Fibroblast of pulmonary artery (primary cell): ENCODE data around the gene MGAT5.

Experiments
- DNase-seq: peaks from one replicate; pipeline ENCODE4 v3.0.0-alpha.2; 2010; ENCODE audit warnings: low read depth
- H3K4me3 ChIP-seq: replicated peaks from 2 replicates; pipeline ENCODE4 v1.5.1; 2011; ENCODE audit warnings: low read depth, mild to moderate bottlenecking, control low read depth, low read length, moderate library complexity
- CTCF ChIP-seq: IDR thresholded peaks from 2 replicates; pipeline ENCODE4 v1.5.1; 2011; ENCODE audit warnings: mild to moderate bottlenecking, control low read depth, low read length, inconsistent platforms; ENCODE audit errors: missing control alignments

The MGAT5 gene

DNA sequence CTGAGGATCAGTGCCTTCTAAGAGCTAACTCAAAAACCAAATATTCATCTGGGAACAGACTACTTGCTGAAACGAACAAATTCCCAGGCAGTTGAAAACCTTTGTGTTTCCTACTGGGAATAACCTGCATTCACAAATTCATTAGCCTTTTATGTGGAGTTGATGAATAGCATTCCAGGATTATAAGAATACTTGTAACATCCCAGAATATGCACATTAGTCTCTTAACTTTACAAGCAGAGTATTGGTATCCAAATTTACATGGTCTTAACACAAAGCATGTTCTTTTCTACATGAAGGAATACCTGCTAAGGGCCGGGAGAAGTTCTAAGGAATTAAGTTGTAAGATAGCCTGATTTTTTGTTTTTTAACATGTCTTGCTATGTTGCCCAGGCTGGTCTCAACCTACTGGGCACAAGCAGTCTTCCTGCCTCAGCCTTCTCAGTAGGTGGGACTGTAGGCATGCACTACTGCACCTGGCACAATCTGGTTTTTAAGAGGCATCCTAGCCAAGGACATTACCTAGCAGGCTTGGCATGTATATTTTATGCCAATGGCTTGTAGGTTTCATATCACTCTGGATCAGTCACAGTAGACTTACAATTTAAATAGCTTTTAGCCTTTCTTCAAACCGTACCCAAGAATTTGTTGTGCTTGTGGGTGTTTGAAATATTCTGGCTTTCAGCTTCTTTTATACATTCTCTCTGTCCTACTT lies 50.7 kb downstream of the MGAT5 start:
- H3K4me3 ChIP-seq = no peak overlapping the region
- no peak for DNase-seq
- no peak for TF ChIP-seq CTCF

DNA sequence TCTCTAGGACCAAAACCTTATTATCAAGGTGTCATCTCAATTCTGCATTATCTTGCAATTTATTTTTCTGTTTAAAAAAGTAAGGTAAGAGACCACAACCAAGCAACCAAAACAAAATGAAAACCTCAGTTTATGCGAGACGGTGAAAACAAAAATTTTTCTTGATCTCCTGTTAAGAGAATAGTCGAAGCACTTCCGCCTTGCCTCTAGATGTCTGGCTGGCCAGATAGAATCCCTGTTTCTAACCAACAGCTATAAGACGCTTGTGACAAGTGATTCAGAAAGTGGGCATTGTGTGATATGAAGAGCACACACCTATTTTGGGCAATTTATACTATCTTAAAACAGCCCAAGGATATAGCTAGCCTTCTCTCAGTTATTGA lies 51.2 kb downstream of the MGAT5 start:
- H3K4me3 ChIP-seq = no peak overlapping the region
- DNase-seq = no peak
- TF ChIP-seq CTCF = no peak

DNA sequence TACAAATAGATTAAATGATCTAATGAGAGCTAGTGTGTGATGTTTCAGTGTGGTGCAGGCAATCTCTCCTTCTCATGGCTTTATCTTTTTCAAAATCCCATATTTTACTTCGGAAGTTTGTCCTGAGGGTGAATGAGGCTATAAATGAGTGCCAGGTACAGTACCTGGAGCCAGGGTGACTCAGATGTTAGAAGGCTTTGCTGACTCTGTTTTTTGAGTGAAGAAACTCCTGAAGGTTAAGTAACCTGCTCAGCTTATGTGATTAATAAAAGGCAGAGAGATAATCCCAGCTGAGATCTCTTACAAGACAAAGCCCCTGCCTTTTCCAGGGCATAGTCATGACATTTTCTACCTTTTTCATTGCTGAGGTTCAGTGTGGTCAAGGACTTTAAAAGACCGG lies 52.6 kb downstream of the MGAT5 start:
- no peak for TF ChIP-seq CTCF

DNA sequence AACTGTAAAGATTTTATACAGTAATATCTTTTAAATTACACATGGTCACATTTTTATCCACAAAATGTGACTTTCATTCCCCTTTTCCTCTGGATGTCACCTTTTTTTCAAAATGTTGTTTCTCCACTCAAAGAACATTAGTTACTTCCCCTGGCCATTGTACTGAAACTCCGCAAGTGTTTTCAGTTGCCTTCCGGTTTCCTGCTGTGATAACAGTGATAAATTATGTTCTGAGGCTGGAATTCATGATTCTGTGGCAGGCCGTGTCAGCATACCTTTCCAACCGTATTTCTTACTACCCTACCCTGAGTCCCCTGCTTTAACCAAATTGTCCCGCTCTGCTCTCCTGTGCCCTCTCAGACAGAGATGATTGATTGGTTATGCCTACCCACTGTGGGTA lies 53.5 kb downstream of the MGAT5 start:
- no peak overlapping the region for H3K4me3 ChIP-seq
- peak; percentile 28 for DNase-seq
- no peak for TF ChIP-seq CTCF

More for the DNA sequence above, 52.6 kb downstream of the MGAT5 start:
- no peak overlapping the region for H3K4me3 ChIP-seq
- DNase-seq = no peak

GRCh38 chr2:134308474-134309385 lies 54.9 kb downstream of the MGAT5 start:
- DNase-seq = no peak
- H3K4me3 ChIP-seq = no peak overlapping the region
- TF ChIP-seq CTCF = no peak

DNA sequence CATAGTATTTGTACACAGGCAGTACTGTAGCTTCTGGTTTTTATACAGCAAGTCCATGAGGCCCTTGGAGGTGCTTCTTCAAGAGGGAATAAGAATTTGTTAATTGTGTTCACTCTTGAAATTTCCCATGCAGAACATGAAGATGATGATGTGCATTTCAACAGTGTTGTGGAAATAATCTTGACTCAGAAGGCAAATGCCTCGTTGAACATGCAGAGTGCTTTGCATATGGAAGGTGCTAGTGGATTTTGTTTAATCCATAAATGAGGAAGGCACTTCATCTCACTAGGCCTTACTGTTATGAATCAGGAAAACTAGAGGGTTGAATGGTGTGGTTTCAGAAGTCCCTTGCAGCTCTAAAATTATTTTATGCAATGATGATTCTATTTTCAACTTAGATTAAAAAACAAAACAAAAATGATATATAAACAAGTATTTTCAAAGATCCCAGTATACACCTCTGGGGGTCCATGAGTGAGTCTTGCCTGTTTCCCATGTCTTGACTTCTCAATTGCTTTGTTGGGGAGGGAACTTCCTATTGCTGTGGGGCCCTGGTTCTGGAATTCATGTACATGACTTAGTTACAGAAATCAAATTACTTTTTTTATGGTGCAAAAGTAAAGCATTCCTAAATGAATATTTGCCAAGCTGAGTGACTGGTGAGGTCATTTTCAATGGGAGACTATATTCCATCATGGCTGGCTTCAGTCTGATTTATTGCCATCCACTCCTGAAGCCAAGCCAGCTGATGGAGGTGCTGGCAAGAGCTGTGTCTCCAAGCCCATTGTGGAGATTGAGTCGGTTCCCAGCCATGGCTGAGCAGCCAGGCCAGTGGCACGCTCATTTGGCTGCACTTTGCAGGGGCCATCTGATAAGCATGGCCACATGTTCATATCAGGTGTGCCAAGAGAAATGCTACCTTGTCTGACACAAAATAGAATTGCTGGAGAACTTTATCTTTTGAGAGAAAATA lies 56.5 kb downstream of the MGAT5 start:
- no peak for DNase-seq
- no peak for TF ChIP-seq CTCF

More for the DNA sequence above, 56.5 kb downstream of the MGAT5 start:
- H3K4me3 ChIP-seq = no peak overlapping the region
